Measurements from ENCODE around the gene MRPL52.

The MRPL52 gene

GRCh38 chr14:22820731-22821130 is 9.0 kb upstream of the MRPL52 start:
- Histone ChIP-seq H3K27ac (ENCODE audit: extremely low read depth, low read depth, low read length) (no peak overlapping the region), H3K4me1 (ENCODE audit: control insufficient read depth, insufficient read depth, low read length) (peaks cover 2% of the 10 kb centered on the region; the same call in 1 of the 2 replicates), H3K9me3 (ENCODE audit: control insufficient read depth, insufficient read depth, low read depth, low read length) (no peaks in the 10 kb centered on the region), H3K36me3 (ENCODE audit: control insufficient read depth in 2 of 2, insufficient read depth in 1 of 2, low read length in 2 of 2) (no peaks in the 10 kb centered on the region), H3K4me3 (ENCODE audit: low read depth, low read length) (no peak overlapping the region)
- CTCF ChIA-PET = interaction anchor here (0.7 to 4.7 kb wide), 7 partner anchors 8 to 250 kb away, joined by 3 to 115 read pairs (median 5); partner anchors contain the start of gene MRPL52
- TF ChIP-seq ZSCAN30 (tag by site-specific recombination; IDR thresholded peaks at IDR 0.05) (no peak), ZNF169 (tag by site-specific recombination; IDR thresholded peaks at IDR 0.05) (no peak), ZBTB48 (tag by site-specific recombination; IDR thresholded peaks at IDR 0.05) (no peak), FEZF1 (tag by site-specific recombination; IDR thresholded peaks at IDR 0.05) (no peak), GLI4 (tag by site-specific recombination; IDR thresholded peaks at IDR 0.05) (no peak), ZNF280D (tag by site-specific recombination; IDR thresholded peaks at IDR 0.05) (no peak), SETDB1 (IDR thresholded peaks at IDR 0.05; ENCODE audit: insufficient read length, low read length) (no peak), ZNF549 (tag by site-specific recombination; IDR thresholded peaks at IDR 0.05) (no peak), ZNF302 (tag by site-specific recombination; IDR thresholded peaks at IDR 0.05; ENCODE audit: low read depth) (no peak), GLIS2 (tag by site-specific recombination; IDR thresholded peaks at IDR 0.05) (no peak), ZNF707 (tag by site-specific recombination; IDR thresholded peaks at IDR 0.05) (no peak), ZNF362 (tag by site-specific recombination; IDR thresholded peaks at IDR 0.05) (no peak), ZNF366 (tag by site-specific recombination; conservative IDR thresholded peaks at IDR 0.05) (no peak), ZNF391 (tag by site-specific recombination; IDR thresholded peaks at IDR 0.05; ENCODE audit: borderline replicate concordance, low read depth) (no peak), ZNF2 (tag by site-specific recombination; IDR thresholded peaks at IDR 0.05) (no peak), ZBTB8A (tag by site-specific recombination; IDR thresholded peaks at IDR 0.05) (no peak), ZNF148 (tag by site-specific recombination; IDR thresholded peaks at IDR 0.05; ENCODE audit: borderline replicate concordance) (no peak), ZBTB1 (tag by site-specific recombination; IDR thresholded peaks at IDR 0.05) (no peak)
- POLR2A ChIA-PET = interaction anchor here (0.6 kb wide), 1 partner anchor 14 kb away, joined by 3 read pairs; no protein-coding TSS in a partner anchor

- H3K27ac ChIP-seq (ENCODE audit: extremely low read depth, low read depth, low read length) = no peak overlapping the region
- H3K4me1 ChIP-seq (ENCODE audit: control insufficient read depth, insufficient read depth, low read length) = peaks cover 2% of the 10 kb centered on the region; the same call in 1 of the 2 replicates
- ChIA-PET CTCF (interaction anchor here (0.9 to 4.7 kb wide), 6 partner anchors 13 to 251 kb away, joined by 3 to 115 read pairs (median 6); no protein-coding TSS in a partner anchor), POLR2A (interaction anchor here (0.6 kb wide), 1 partner anchor 13 kb away, joined by 3 read pairs; no protein-coding TSS in a partner anchor)
- H3K4me3 ChIP-seq (ENCODE audit: low read depth, low read length) = no peak overlapping the region
- H3K9me3 ChIP-seq (ENCODE audit: control insufficient read depth, insufficient read depth, low read depth, low read length) = no peaks in the 10 kb centered on the region
- H3K36me3 ChIP-seq (ENCODE audit: control insufficient read depth in 2 of 2, insufficient read depth in 1 of 2, low read length in 2 of 2) = no peaks in the 10 kb centered on the region
- TF ChIP-seq ZNF449 (tag by site-specific recombination; IDR thresholded peaks at IDR 0.05) (no peak), ZNF645 (tag by site-specific recombination; IDR thresholded peaks at IDR 0.05) (no peak), REST (tag by site-specific recombination; IDR thresholded peaks at IDR 0.05) (no peak)
These were observed 8.3 kb upstream of the MRPL52 start for GRCh38 chr14:22821193-22822015.
